Thoracic aorta (tissue), 2 donors: Measurements from ENCODE around the gene IRF8. TPM values are rescaled to one million over a fixed set of nuclear protein-coding genes. Genes with fewer than 3 reads are reported as not detected.

Source experiments
- ATAC-seq: fragments of 150-250 bp; one replicate; pipeline ENCODE4 v1.8.0; 2017; ENCODE audit warnings: low read depth; ENCODE audit not compliant: insufficient number of reproducible peaks, low FRiP score
- DNase-seq: peaks from one replicate; pipeline ENCODE4 v3.0.0-alpha.2; 2020; ENCODE audit warnings: low spot score
- H3K27ac ChIP-seq, 2 donors: fragments of 200-600 bp; sonication (generic); 1 replicate in 1 of 2; 2 replicates in 1 of 2; pipeline ENCODE4 v1.5.1; 2016; ENCODE audit warnings: mild to moderate bottlenecking in 2 of 2, moderate library complexity in 2 of 2
- H3K27me3 ChIP-seq: fragments of 200-600 bp; sonication (generic); replicated peaks from 2 replicates; pipeline ENCODE4 v1.6.0; 2016; ENCODE audit warnings: mild to moderate bottlenecking; ENCODE audit not compliant: insufficient read depth
- H3K36me3 ChIP-seq: fragments of 200-600 bp; sonication (generic); one replicate; pipeline ENCODE4 v1.5.1; 2016
- H3K4me1 ChIP-seq, 2 donors: fragments of 200-600 bp; sonication (generic); 1 replicate in 1 of 2; 2 replicates in 1 of 2; pipeline versions ENCODE4 v1.5.1 to v1.6.0; 2016; ENCODE audit warnings: low read depth in 2 of 2, mild to moderate bottlenecking in 1 of 2; ENCODE audit not compliant: control insufficient read depth in 1 of 2
- H3K4me3 ChIP-seq: fragments of 200-600 bp; sonication (generic); 2 replicates; pipeline ENCODE4 v1.5.1; 2016; ENCODE audit warnings: mild to moderate bottlenecking
- H3K9me3 ChIP-seq: fragments of 200-600 bp; sonication (generic); 2 replicates; pipeline ENCODE4 v1.5.1; 2016
- CTCF ChIP-seq: fragments of 200-600 bp; sonication (generic); IDR thresholded peaks from one replicate; pipeline ENCODE4 v1.5.1; 2019; ENCODE audit warnings: antibody characterized with exemption
- total RNA-seq, 2 donors: library from RNA; depleted of rRNA; stranded (reverse); fragments of >200 nt; gene quantifications; one replicate each; pipeline versions ENCODE4 v1.1.0 to v1.2.3, GENCODE V29; 2016

Gene IRF8
- total RNA-seq, 2 donors from 2014 or later: 27.0 to 28.8 TPM

- Histone ChIP-seq H3K36me3 (no peaks in the 10 kb centered on the region), H3K4me3 (no peak overlapping the region), H3K27ac (no peak overlapping the region), H3K4me1 (no peaks in the 10 kb centered on the region), H3K9me3 (no peaks in the 10 kb centered on the region), H3K27me3 (no peaks in the 10 kb centered on the region)
- DNase-seq (no peak), ATAC-seq (no peak)
- TF ChIP-seq CTCF: no peak
Observed at GRCh38 chr16:85862476-85863383, 36.2 kb upstream of the IRF8 start.

GRCh38 chr16:85863384-85863774 is 35.6 kb upstream of the IRF8 start:
- no peaks in the 10 kb centered on the region for H3K36me3 ChIP-seq
- no peak for DNase-seq
- H3K27me3 ChIP-seq: no peaks in the 10 kb centered on the region
- H3K9me3 ChIP-seq: no peaks in the 10 kb centered on the region
- H3K4me1 ChIP-seq: no peaks in the 10 kb centered on the region
- TF ChIP-seq CTCF: no peak
- no peak overlapping the region for H3K4me3 ChIP-seq
- ATAC-seq: no peak
- H3K27ac ChIP-seq: no peak overlapping the region

- no peak overlapping the region for H3K27ac ChIP-seq
- no peaks in the 10 kb centered on the region for H3K9me3 ChIP-seq
- no peaks in the 10 kb centered on the region for H3K4me1 ChIP-seq
- TF ChIP-seq CTCF: no peak
- DNase-seq: no peak
- no peaks in the 10 kb centered on the region for H3K36me3 ChIP-seq
- no peak overlapping the region for H3K4me3 ChIP-seq
- no peaks in the 10 kb centered on the region for H3K27me3 ChIP-seq
- no peak for ATAC-seq
Observed at GRCh38 chr16:85864965-85865364, 34.0 kb upstream of the IRF8 start.

GRCh38 chr16:85867189-85867588 is 31.8 kb upstream of the IRF8 start:
- Histone ChIP-seq H3K4me1 (no peaks in the 10 kb centered on the region), H3K4me3 (no peak overlapping the region), H3K36me3 (no peaks in the 10 kb centered on the region), H3K27me3 (no peaks in the 10 kb centered on the region), H3K27ac (no peak overlapping the region), H3K9me3 (no peaks in the 10 kb centered on the region)
- no peak for TF ChIP-seq CTCF
- DNase-seq (no peak), ATAC-seq (no peak)

- no peaks in the 10 kb centered on the region for H3K4me1 ChIP-seq
- no peaks in the 10 kb centered on the region for H3K9me3 ChIP-seq
- no peak for ATAC-seq
- no peak overlapping the region for H3K4me3 ChIP-seq
- TF ChIP-seq CTCF: no peak
- DNase-seq: no peak
- H3K27ac ChIP-seq: no peak overlapping the region
- H3K27me3 ChIP-seq: no peaks in the 10 kb centered on the region
- no peaks in the 10 kb centered on the region for H3K36me3 ChIP-seq
Observed at GRCh38 chr16:85868495-85868894, 30.5 kb upstream of the IRF8 start.
